ENCODE measurements around the gene USP6.
"Not testable (repeated sequence)": the region's sequence is repeated elsewhere in the genome, so short reads cannot be mapped to it uniquely, and the experiment has no call there.

The USP6 gene

DNA sequence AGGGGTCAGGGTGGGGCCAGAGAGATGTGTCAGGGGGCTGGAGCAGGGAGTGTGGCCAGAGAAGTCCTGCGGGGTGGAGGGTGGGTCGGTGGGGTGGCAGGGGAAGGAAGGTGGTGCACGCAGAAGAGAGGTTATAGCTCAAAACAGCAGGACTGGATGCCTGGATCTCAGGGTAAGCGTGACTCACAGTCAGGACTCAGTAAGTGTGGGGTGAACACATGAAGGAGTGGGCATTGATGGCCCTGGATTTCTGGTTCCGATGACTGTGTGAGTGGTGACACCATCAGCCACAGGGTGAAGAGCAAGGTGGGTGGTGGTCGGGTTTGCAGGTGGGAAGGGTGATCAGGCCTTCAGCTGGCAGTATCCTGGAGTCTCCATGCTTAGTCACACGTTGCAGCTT lies 6.2 kb downstream of the USP6 start:
- DNase-seq (ENCODE audit: low spot score) = not testable (repeated sequence)

DNA sequence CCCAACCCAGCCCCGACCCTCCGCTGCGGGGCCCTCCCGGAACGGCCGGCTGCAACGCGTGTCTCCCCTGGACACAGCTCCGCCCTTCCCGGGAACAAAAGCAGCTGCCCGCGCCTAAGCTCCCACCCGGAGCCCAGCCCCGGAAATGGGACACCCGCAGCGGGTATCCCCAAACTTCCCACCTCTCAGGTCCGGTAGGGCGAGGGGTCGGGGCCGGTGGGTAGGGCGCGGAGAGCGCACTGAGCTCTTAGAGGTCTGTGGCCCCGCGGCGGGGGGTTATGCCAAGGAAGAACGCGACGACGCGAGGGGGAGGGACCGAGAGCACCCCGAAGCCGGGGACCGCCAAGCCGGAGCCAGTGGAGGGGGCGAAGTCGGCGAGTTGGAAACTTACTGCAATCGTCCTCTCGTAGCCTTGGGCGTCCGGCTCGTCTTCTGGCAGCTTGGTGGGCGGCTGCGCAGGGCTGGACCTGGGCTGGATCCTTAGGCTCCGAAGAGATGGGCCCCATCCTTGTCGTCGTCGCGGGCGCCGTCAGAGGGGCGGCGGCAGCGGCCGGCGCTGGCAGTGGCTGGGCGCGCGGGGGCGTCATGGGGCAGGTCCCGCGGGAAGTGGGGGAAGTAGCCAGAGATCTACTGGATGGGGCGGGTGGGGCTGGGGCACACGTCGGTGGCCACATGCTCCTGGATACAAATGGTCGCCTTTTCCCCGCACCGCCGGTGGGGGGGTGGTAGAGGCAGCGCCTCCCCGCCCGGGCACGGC lies 6.9 kb downstream of the USP6 start:
- no peak for DNase-seq (ENCODE audit: low spot score)

- DNase-seq (ENCODE audit: low spot score) = no peak
These were observed 7.7 kb downstream of the USP6 start for GRCh38 chr17:5123343-5124124.

DNA sequence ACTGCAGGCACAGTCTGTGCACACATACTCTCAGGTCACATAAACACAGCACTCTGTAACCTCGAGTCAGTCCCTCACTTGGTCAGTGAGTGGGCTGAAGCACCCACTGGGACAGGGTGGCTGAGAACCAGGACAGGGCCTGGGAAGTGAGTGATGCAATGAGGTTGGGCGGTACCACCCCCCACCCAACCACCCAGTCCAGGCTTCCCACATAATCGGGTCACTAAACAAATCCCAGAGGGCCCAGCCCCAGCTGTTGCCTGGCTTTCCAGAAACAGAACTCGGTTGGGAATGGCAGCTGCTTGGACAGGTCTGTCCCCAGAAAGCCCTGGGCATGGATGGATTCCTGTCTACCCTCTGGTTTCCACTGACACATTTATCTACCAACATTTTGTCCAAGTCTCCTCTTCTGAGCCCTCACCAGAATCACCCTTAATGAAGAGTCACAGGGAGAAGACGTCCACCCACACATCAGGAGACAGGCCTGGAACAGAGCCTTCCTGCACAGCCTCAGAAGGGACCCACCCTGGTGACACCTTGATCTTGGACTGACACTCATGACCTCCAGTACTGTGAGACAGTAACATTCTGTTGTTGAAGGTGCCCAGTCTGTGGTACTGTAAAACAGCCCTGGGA lies 8.4 kb downstream of the USP6 start:
- not testable (repeated sequence) for DNase-seq (ENCODE audit: low spot score)

DNA sequence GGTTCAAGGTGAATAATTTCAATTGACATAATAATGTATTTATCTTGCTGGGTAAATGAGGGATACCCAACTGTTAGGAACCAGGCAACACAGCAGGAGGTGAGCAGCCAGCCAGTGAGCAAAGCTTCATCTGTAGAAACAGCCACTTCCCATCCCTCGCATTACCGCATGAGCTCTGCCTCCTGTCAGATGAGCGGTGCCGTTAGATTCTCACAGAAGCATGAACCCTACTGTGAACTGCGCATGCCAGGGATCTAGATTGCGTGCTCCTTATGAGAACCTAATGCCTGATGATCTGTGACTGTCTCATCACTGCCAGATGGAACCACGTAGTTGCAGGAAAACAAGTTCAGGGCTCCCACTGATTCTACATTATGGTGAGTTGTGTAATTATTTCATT lies 9.1 kb downstream of the USP6 start:
- DNase-seq (ENCODE audit: low spot score) = not testable (repeated sequence)

- no peak for DNase-seq (ENCODE audit: low spot score)
These were observed 11.1 kb downstream of the USP6 start for GRCh38 chr17:5126719-5127488.

- no peak for DNase-seq (ENCODE audit: low spot score)
These were observed 12.1 kb downstream of the USP6 start for GRCh38 chr17:5127910-5128309.

DNA sequence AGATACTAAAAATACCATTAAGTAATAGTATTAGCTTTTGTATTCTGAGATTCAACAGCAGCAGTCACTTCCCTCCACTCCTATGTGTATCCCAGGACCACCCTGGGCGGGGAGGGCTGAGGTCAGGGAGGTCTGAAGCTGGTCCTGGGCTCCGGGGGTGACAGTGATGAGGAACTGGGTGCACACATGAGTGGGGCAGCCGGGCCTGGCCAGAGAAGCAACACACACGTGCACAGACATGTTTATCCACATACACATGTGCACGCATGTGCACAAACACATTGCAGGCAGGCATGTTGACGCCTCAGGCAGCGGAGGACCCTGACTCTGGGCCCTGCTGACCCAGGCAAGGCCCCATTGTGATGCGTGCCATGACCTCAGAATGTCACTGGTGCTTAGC lies 12.6 kb downstream of the USP6 start:
- DNase-seq (ENCODE audit: low spot score) = not testable (repeated sequence)

DNA sequence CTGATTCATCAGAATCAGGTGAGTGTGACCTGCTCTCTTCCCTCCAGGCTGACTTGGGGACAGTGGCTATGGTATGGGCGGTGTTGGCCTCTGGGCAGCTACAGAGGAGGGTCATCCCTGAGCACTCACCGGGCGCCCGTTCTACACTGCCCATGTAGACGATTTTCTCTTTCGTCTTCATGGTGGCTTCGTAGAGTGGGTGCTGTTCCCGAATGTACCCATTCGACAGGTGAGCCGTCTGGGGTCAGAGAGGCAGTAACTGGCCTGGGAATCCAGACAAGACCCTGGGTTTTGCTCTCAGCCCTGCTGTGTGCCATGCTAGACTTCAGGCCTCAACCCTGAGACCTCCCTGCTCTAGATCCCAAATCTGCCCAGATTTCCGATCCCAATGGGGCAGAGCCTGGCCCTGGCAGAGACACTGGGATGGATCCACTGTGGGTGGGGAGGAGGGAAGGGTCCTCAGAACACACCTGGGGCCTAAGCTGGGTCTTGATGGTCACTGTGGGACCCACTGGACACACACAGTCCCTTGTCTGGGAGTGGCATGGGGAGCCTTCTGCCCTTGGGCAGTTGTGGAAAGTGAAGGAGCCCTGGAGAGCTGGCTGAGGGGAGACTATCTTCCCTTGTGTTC lies 13.2 kb downstream of the USP6 start:
- DNase-seq (ENCODE audit: low spot score) = no peak

GRCh38 chr17:5129770-5130169 lies 13.9 kb downstream of the USP6 start:
- DNase-seq (ENCODE audit: low spot score) = not testable (repeated sequence)

GRCh38 chr17:5130261-5130660 lies 14.4 kb downstream of the USP6 start:
- DNase-seq (ENCODE audit: low spot score) = not testable (repeated sequence)

GRCh38 chr17:5130687-5131086 lies 14.9 kb downstream of the USP6 start:
- DNase-seq (ENCODE audit: low spot score) = not testable (repeated sequence)

DNA sequence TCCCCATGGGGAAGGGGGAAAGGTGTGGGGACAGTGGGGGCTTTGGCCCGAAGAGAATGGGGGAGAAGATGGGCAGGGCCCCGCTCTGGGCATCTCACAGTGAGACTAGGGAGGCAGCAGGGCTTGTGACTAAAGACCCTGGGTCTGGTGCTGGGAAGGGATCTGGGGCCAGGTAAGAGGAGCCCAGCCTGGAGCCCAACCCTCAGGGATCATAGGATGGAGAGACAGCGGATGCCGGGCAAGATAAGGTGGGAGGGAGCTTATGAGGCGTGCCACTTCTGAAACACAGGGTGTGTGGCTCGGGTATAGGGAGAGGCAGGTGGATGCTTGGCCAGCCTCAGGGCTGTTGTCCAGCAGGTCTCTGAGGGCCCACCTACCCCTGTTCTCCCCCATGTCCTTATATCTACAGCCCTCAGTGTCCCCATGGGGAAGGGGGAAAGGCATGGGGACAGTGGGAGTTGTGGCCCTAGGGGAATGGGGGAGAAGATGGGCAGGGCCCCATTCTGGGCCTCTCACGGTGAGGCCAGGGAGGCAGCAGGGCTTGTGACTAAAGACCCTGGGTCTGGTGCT lies 15.4 kb downstream of the USP6 start:
- no peak for DNase-seq (ENCODE audit: low spot score)

- DNase-seq (ENCODE audit: low spot score) = not testable (repeated sequence)
These were observed 16.1 kb downstream of the USP6 start for GRCh38 chr17:5131799-5132502.

DNA sequence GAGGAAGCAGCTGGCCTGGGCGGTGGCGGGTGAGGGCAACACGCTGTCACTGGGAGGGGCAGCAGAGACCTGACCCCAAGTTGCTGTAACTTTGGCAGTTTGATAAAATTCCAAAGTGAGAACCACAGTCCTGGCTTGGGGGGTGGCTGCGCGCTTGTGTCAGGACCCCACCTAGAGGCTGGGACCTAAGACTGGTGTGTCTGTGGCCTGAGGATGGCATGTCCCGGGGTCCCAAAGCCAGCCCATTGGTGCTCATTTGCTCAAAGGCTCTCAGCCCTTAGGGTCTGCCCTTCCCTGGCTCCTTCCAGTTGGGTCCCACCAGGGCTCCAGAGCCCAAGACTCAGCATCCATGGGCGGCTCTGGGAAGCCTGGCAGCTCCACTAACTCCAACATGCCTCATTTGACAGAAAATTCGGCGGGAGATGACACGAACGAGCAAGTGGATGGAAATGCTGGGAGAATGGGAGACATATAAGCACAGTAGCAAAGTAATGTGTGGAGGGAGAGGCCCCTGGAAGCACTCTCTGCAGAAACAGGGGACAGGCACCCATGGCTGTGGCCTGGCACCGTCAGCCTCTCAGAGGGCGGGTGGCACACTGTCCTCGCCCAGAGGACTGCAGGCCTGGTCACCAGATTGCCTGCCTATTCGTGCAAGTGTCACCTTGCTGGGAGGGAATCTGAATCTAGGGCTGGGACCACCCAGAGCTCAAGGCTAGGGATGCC lies 16.8 kb downstream of the USP6 start:
- not testable (repeated sequence) for DNase-seq (ENCODE audit: low spot score)

DNA sequence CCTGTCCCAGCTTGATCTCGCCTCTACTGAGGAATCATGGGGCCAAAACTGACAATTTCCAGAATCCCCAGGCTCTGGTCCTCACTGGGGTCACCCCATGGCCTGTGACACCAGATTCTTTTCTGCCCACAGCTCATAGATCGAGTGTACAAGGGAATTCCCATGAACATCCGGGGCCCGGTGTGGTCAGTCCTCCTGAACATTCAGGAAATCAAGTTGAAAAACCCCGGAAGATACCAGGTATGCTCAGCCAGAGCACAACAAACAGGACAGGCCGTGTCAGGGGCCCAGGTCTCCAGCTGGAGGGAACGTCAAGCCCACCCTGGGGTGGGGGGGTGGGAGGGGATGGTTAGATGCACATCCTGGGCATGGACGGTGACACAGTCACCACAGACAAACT lies 17.5 kb downstream of the USP6 start:
- DNase-seq (ENCODE audit: low spot score) = no peak

GRCh38 chr17:5133961-5134360 lies 18.1 kb downstream of the USP6 start:
- not testable (repeated sequence) for DNase-seq (ENCODE audit: low spot score)

DNA sequence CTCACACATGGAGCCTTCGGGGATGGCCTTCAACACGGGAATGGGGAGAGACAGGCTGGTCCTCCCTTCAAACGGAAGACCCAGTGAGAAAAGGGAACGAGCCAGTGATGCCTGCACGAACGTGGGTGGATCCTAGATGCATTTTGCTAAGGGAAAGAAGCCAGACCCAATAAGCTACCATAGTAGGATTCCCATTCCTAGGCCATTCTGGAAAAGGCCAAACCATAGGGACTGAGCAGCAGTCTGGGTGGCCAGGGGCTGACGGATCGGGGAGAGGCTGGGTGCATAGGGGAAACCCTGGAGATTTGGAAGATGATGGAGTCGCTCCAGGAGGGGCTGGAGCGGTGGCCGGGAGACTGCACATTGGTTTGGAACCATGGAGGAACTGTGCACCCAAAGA lies 18.7 kb downstream of the USP6 start:
- DNase-seq (ENCODE audit: low spot score) = not testable (repeated sequence)

- not testable (repeated sequence) for DNase-seq (ENCODE audit: low spot score)
These were observed 19.4 kb downstream of the USP6 start for GRCh38 chr17:5135131-5135712.

Data from SW480 (cell line).